NCI-H69 (cell line): ENCODE results near the gene MYO1A.

ENCODE experiments used
- DNase-seq: peaks from one replicate; lab custom pipeline; 2025; lab: John Stamatoyannopoulos, UW

Gene MYO1A

GRCh38 chr12:57012600-57013465 is 37.1 kb downstream of the MYO1A start:
- peak; percentile 20 for DNase-seq

DNA sequence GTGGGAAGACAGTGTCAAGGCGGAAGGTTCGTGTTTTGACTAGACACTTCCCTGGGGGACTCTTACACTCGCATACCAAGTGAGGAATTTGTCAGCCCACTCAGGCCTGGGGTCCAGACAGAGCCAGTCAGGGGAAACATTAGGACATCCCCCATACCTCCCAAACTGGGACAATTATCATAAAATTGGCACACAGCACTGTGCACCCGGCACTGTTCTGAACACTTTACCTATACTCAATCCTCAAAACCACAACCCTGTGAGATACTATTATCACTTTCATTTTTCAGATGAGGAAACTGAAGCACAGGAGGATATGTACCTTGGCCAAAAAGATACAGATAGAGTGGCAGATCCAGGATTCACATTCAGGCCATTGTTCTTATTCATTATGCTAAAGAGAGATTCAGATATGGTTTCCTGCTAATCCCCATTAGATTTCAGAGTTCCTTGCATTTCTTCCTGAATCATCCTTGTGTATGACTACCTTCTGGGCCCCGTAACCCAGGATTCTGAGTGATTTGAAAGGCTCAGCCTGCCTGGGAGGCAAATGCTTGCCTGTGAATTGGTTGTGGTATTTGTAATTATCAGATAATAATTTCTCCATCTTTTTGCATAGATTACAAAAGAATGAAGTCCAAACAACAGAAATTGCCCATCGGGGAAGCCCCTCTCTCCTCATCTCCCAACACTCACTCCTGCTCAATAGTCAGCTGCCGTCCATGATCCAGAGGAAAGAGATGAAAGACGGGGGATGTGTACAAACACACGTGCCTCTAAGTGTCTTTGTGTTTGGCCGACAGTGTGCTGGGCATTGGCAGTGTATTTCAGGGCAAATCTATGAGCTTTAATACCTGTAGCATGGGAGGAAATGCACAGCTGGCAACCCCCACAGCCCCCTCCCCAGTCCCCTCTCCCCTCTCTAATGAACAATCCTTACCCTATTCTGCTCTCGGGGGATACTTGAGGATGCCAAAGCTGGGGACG is 38.2 kb downstream of the MYO1A start:
- DNase-seq, result peak; percentile 22

- peak; percentile 92 for DNase-seq
Measured at GRCh38 chr12:57010627-57011247, 39.2 kb downstream of the MYO1A start.

DNA sequence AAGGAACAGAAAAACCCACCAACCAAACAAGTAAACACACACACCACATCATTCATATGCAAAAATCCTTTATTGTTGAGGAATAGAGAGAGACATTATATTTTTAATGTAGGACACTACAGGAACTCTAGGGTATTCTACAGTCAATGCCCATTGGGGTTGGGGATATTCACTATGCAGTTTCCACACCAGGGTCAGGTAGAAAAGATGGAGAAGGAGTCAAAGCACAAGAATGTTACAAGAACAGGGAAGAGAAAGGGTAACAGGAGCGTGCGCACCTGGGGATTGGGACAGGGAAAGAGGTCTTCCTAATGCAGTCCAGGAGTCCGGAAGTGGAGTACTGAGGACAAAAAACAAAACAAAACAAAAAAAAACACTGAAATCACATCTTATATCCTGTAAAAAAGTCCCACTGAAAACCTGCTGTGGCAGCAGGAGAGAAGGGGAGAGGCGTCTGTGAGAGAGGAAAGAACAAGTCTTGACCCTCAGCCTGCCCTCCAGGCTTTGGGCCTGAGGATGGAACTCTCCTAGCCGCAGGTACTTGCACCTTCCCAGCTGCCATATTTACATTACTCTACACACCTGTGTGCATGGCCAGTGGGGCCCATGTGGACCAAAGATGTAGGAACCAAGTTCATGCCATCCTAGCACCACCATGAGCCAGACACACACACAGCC is 39.8 kb downstream of the MYO1A start:
- no peak for DNase-seq

DNA sequence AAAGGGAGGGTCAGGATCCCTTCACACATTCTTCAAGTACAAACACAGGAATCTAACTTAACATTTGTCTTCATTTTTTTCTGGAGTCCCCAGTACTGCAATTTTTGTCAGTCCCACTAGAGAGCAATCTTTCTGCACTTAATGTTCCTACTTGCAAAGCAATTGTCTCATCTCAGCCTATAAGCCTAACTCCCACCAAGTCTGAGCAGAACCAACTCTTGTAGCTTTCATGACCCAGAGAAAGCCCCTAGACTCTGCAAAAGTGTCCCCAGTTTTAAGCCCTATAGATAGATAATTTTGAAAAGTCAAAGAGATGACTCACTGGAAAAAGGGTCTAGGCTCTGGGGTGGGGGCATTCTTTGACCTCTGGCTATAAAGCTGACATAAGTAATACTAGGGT is 41.8 kb downstream of the MYO1A start:
- peak; percentile 85 for DNase-seq

DNA sequence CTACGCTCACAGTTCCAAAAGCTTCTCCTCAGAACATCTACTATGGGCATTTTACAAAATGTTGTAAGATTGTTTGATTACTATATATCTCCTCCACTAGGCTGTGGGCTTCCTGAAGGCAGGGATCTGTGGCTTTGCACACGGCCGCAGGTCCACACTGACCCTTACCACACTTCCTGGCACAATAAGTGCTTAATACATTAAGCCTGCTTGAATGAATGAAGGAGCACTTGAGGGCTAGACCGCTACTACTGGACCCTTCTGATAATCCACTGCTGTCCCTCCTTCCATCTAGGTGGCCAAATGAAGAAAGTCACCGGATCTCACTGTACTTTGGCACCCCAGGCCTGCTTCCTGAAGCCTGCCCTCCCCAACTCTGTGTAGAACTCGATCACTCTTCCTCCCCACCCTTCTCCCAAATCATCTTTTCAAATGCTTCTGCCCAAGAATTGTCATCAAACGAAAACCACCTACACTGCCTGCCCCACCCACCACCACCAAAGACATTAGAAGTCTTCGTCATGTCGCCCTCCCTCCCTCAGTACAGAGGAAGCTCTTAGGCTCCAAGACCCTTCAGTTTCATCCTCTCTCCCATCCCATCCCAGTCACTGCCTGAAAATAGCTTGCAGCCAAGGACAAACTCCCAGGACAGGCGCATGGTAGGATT is 43.0 kb downstream of the MYO1A start:
- DNase-seq, result no peak

DNA sequence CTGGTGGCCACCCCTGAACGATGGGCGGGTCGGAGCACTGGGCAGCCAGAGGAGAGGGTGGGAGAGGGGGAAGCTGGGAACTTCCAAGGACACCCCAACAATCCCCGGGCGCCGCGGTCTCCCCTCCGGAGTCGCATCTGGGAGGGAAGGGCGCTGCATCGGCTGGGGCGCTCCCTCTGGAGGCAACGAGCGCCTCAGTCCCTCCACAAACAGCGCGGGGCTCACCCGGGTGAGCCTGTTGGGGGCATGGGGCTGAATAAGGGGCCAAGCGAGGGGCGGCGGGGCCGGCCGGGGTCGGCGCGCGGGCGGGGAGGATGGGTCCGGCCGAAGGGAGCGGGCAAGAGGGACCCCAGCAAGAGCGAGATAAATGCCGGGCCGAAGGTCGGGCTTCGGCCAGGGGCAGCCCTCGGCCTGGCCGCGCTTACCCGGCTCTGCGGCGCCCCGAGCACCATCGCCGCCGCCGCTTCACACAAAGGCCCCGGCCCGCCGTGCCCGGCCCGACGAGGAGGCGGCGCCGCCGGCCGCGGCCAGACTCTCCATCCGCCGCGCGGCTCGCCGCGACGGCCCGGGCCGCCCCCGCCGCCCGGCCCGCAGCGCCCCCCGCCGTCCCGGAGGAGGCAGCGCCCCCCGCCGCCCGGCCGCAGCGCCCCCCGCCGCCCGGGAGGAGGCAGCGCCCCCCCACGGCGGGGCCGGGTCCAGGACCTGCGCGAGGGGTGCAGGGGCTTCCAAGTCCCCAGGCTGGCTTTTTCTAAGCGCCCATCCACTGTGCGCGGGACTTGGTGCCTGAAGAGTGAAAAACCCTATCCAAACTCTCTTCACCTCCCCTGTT is 43.7 kb downstream of the MYO1A start, which contains the start of gene ZBTB39:
ZBTB39 (minus strand) TSS at position 567 of the 829 bp plus-strand sequence. CDS start 1,629 bp downstream, outside the sequence.
- DNase-seq, result peak; percentile 85

- DNase-seq, result no peak
Measured at GRCh38 chr12:57004651-57005050, 45.3 kb downstream of the MYO1A start.

- DNase-seq, result no peak
Measured at GRCh38 chr12:57003395-57003794, 46.5 kb downstream of the MYO1A start.

GRCh38 chr12:57001448-57001906 is 48.5 kb downstream of the MYO1A start:
- peak; percentile 76 for DNase-seq

- no peak for DNase-seq
Measured at GRCh38 chr12:57000393-57000792, 49.5 kb downstream of the MYO1A start.

DNA sequence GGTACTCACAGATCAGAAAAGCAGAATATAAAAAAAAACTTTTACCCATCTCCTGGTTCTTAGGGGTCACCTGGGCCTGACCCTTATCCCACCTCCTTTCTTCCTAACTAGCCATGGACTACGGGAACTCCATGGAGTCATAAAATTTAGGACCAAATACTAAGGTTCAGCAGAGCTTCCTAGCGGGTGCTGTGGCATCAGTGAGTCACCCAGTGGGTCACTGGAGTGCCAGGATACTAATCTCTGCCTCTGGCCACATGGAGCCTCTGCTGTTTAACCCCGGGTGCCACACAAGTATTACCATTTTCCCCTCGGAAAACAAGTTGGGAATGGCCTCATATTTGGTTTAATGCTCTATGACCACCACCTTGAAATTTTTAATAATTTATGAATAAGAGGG is 50.5 kb downstream of the MYO1A start:
- no peak for DNase-seq

- DNase-seq, result no peak
Measured at GRCh38 chr12:56998981-56999380, 50.9 kb downstream of the MYO1A start.

DNA sequence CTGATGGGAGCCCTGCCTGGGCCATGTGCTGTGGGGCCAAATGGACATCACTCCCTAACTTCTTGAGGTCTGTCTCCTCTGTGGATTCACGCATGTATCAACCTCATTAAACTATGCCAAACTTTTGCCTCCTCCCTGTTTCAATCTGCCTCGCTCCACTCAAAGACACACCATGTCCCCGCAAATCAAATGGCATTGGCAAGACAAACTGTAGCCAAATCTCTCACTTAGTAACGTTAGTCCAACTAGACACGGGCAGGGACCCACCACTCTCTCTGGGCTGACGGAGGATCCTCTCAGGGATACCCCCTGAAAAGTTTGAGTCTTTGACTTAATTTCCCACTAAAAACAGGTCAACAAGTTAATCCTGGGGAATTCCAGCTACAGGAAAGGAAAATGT is 51.6 kb downstream of the MYO1A start:
- DNase-seq, result no peak

- no peak for DNase-seq
Measured at GRCh38 chr12:56996793-56997545, 53.0 kb downstream of the MYO1A start.

- no peak for DNase-seq
Measured at GRCh38 chr12:56995930-56996496, 53.9 kb downstream of the MYO1A start.

- no peak for DNase-seq
Measured at GRCh38 chr12:56995201-56995929, 54.6 kb downstream of the MYO1A start.

GRCh38 chr12:56994231-56994746 is 55.6 kb downstream of the MYO1A start:
- no peak for DNase-seq
